GM10847 (cell line): ENCODE results near the gene PBX3.

Experiments used
- POLR2A ChIP-seq: IDR thresholded peaks from 2 replicates; pipeline ENCODE4 v1.6.1; 2011; ENCODE audit not compliant: insufficient read length; ENCODE audit errors: extremely low read depth

Gene PBX3

GRCh38 chr9:125794708-125795107 is 47.5 kb downstream of the PBX3 start:
- TF ChIP-seq POLR2A, result no peak

- no peak for TF ChIP-seq POLR2A
These were observed 48.9 kb downstream of the PBX3 start for GRCh38 chr9:125795970-125796596.

GRCh38 chr9:125797930-125798329 is 50.8 kb downstream of the PBX3 start:
- TF ChIP-seq POLR2A, result no peak

GRCh38 chr9:125803526-125803925 is 56.4 kb downstream of the PBX3 start:
- no peak for TF ChIP-seq POLR2A

GRCh38 chr9:125805057-125805456 is 57.9 kb downstream of the PBX3 start:
- TF ChIP-seq POLR2A, result no peak

GRCh38 chr9:125805586-125805985 is 58.4 kb downstream of the PBX3 start:
- no peak for TF ChIP-seq POLR2A

- TF ChIP-seq POLR2A, result no peak
These were observed 59.9 kb downstream of the PBX3 start for GRCh38 chr9:125807079-125807478.

GRCh38 chr9:125810161-125810560 is 63.0 kb downstream of the PBX3 start:
- no peak for TF ChIP-seq POLR2A

- no peak for TF ChIP-seq POLR2A
These were observed 63.8 kb downstream of the PBX3 start for GRCh38 chr9:125811002-125811401.

- no peak for TF ChIP-seq POLR2A
These were observed 65.2 kb downstream of the PBX3 start for GRCh38 chr9:125812403-125812802.

- TF ChIP-seq POLR2A, result no peak
These were observed 68.4 kb downstream of the PBX3 start for GRCh38 chr9:125815568-125815967.

- no peak for TF ChIP-seq POLR2A
These were observed 69.1 kb downstream of the PBX3 start for GRCh38 chr9:125816321-125816720.

- TF ChIP-seq POLR2A, result no peak
These were observed 73.1 kb downstream of the PBX3 start for GRCh38 chr9:125820100-125820804.

GRCh38 chr9:125821078-125821477 is 73.9 kb downstream of the PBX3 start:
- TF ChIP-seq POLR2A, result no peak

- no peak for TF ChIP-seq POLR2A
These were observed 75.0 kb downstream of the PBX3 start for GRCh38 chr9:125822160-125822559.

- TF ChIP-seq POLR2A, result no peak
These were observed 75.7 kb downstream of the PBX3 start for GRCh38 chr9:125822902-125823301.

GRCh38 chr9:125825762-125826161 is 78.6 kb downstream of the PBX3 start:
- no peak for TF ChIP-seq POLR2A
